NCI-H524 treated with DMSO at 0.1 percent for 48 hours (cell line): ENCODE results near the gene CABP4.

Experiments used
- DNase-seq: peaks from one replicate; lab custom pipeline; 2025; lab: John Stamatoyannopoulos, UW

Gene CABP4

DNA sequence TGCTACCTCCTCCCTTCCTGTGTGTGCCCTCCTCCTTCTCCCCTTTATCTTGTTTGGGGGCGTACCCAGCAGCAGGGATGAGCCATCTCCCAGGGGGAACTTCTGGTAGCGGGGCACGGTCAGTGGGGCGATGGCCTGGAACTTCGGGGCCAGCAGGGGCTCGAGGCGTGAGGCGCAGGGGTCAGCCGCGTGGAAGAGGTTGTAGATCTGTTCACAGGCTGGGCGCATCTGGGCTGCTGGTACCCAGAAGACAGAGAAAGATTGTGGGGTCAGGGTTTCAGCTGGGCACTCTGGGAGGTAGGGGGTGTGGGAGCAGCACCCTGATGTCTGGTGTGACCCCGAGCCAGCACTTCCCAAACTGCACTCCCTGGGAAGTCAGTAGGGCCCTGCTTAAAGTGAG is 41.0 kb downstream of the CABP4 start:
- no peak for DNase-seq

DNA sequence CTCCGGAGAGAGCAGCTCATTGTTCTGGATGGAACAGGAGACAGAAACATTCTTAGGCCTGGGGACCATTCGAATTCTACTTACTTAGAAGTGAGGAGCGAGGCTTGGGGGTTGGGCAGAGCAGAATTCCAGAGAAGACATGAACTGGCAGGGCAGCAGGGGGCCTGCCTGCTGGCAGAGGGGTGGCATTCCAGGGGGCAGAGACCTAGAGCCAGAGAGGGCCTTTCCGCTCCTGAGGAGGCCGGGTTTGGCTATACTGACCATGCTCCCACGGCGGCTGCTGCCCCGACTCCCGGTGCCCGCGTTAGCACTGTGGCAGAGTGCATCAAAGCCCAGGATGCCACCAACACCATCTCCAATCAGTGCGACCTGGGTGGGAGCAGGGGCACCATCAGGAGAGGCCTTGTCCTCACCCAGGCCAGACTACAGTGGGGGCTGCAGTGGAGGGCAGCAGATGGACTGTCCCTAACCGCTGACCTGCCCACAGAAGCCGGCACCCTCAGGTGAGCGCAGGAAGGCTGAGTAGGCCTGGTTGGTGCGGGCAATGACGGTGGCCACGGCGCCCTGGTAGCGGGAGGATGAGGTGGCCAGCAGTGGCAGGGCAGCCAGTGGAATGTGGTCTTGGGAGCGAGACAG is 42.6 kb downstream of the CABP4 start:
- DNase-seq: no peak

DNA sequence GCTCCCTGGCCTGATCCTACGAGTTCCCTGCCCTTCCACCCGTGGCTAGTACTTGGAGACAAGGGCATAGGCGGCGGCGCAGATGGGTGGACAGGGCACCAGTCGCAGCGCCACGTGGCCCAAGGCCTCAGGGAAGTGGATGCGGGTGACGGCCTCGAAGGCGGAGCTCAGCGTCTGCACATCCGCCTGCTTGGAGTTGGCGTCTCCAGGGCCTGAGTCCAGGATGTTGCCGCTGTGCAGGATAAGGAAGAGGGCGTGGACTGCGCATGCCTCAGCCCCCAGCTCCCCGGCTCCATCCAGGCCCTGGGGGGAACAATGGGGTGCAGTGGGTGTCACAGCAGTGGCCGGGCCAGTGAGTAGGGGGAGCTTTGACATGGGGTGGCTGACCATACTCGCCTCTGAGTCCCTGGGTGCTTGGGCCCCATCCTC is 43.4 kb downstream of the CABP4 start:
- DNase-seq: no peak

- no peak for DNase-seq
Observed at GRCh38 chr11:67499808-67500483, 44.8 kb downstream of the CABP4 start.

GRCh38 chr11:67500484-67500821 is 45.3 kb downstream of the CABP4 start:
- DNase-seq: no peak

GRCh38 chr11:67500831-67501715 is 45.9 kb downstream of the CABP4 start:
- DNase-seq: no peak

GRCh38 chr11:67501854-67502253 is 46.7 kb downstream of the CABP4 start:
- DNase-seq: no peak

- no peak for DNase-seq
Observed at GRCh38 chr11:67502328-67502979, 47.3 kb downstream of the CABP4 start.

DNA sequence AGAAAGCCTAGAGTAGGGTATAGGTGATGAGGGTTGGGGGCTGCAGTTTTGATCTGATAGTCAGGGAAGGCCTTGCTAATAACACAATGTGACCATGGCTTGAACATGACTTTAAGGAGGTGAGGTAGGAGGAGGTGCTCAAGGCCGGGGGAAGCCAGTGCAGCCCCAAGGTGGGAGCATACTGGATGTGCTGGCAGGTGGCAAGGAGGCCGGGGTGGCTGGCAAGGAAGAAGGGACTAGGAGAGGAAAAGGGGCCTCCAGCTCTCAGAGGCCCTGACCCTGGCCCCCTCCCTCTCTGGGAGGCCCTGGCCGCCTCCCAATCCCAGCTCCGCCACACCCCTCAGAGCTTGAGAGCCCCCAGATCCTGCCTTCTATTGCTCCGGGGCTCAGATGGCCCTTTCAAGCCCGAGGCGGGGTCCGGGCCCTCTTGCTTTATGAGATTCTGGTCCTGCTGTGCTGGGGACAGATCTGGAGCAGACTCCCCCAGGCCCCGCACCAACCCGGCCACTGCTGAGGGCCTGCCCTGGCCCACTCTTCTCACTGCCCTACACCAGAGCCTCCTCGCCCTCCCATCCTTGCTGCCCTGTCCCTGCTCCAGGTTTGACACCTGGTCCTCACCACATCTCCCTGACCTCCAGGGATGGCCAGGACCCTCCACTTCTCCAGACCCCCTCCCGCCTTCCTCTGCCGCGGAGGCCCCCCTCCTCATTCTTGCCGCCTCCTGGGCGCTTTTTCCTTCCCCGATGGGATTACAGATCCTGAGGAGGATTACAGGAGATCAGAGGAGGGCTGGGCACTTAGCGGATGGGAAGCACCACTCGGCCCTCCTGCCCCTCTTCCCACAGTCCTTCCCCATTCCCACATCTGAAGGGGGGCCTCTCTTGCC is 48.2 kb downstream of the CABP4 start:
- DNase-seq: no peak

- DNase-seq: no peak
Observed at GRCh38 chr11:67504005-67504949, 49.1 kb downstream of the CABP4 start.

- no peak for DNase-seq
Observed at GRCh38 chr11:67504950-67505581, 49.9 kb downstream of the CABP4 start, which contains the start of gene PITPNM1. Gene PITPNM1 (minus strand): TSS chr11:67505363. CDS start chr11:67504180, 1,183 bp downstream.

DNA sequence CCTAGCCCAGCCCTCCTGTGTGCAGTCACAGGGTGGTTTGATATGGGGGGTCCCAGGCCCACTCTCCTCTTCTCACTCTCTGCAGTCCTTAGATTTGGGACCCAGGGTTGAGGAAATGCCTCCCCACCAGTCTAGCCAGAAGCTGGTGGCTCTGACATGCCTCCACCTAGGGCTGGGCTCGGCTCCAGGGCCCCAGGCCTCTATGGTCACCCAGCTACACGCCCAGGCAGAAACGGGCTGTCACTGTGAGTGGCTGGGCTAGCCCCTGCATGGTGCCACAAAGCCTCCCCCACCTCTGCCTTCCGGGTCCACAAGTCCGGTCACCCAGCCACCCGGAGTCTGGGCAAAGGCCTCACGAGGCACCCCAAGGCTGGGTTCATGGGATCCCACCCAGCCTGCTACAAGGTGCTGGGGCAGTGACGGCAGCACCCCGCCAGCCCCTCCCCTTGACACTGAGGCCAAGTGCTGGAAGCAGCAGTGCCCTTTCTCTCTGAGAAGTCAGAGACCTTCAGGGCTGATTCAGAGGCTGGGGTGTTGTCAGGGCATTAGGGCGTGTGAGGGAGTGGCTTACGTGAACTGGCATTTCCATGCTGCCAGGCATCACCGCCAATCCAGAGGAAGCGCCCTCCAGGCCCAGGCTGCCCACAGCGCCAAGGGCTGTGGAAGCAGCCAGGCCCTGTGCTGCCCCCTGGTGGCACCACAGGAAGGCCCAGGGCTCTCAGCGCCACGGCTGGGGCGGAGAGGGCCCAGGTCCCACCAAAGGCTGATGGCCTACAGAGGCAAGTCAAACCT is 50.6 kb downstream of the CABP4 start:
- no peak for DNase-seq

GRCh38 chr11:67506426-67507051 is 51.4 kb downstream of the CABP4 start:
- DNase-seq: no peak

DNA sequence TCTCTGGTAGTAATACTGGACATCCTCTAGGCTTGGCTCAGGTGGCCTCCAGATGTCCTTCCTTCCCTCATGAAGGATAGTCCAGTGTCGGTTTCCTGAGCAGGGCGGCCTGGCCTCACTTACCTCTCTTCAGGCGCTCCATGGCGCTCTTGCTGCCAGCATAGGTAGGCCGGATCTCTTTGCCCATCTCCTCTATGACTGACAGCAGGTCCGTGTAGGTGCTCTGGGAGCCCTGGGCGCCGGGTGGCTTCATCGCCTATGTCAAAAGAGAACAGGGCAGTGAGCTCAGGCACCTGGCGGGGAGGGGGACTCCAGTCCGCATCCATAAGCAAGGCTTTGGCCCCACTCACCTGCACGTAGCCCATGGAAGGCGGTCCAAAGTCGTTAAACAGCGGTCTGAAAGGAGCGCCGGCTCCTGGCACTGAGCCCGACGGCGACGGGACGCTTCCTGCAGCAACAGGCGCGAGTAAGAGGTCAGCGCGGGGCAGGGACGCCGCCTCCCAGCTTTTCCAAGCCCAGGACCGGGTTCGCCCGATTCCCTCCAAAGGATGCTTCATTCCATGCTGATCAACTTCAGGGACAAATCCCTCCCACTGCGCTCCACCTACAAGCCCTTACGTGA is 52.2 kb downstream of the CABP4 start:
- no peak for DNase-seq

- DNase-seq: peak; percentile 89
Observed at GRCh38 chr11:67507864-67508485, 52.8 kb downstream of the CABP4 start, which contains the start of gene CDK2AP2. Gene CDK2AP2 (minus strand): TSS chr11:67508162. CDS start chr11:67508082, 80 bp downstream.

GRCh38 chr11:67508486-67509121 is 53.5 kb downstream of the CABP4 start:
- peak; percentile 81 for DNase-seq

GRCh38 chr11:67510023-67510345 is 54.8 kb downstream of the CABP4 start:
- DNase-seq: no peak
